Endothelial cell (in vitro differentiated cells): ENCODE results near the gene PRSS50. TPM values are rescaled to one million over a fixed set of nuclear protein-coding genes. Genes with fewer than 3 reads are reported as not detected.

ENCODE experiments used
- DNase-seq: peaks from one replicate; pipeline ENCODE4 v3.0.0; 2021; ENCODE audit warnings: low spot score
- H3K27ac Mint-ChIP-seq: one replicate; pipeline ENCODE4 v1.8.0; 2021; ENCODE audit warnings: mixed read lengths, inconsistent platforms; ENCODE audit not compliant: unreplicated experiment
- H3K27me3 Mint-ChIP-seq: one replicate; pipeline ENCODE4 v1.8.0; 2021; ENCODE audit warnings: mild to moderate bottlenecking, moderate library complexity, mixed read lengths, inconsistent platforms; ENCODE audit not compliant: unreplicated experiment
- H3K36me3 Mint-ChIP-seq: one replicate; pipeline ENCODE4 v1.8.0; 2021; ENCODE audit warnings: mild to moderate bottlenecking, low read depth, mixed read lengths, inconsistent platforms; ENCODE audit not compliant: unreplicated experiment
- H3K4me1 Mint-ChIP-seq: one replicate; pipeline ENCODE4 v1.8.0; 2021; ENCODE audit warnings: mild to moderate bottlenecking, mixed read lengths, inconsistent platforms; ENCODE audit not compliant: unreplicated experiment
- H3K4me3 Mint-ChIP-seq: one replicate; pipeline ENCODE4 v1.8.0; 2021; ENCODE audit warnings: mild to moderate bottlenecking, mixed read lengths, inconsistent platforms; ENCODE audit not compliant: unreplicated experiment
- H3K9me3 Mint-ChIP-seq: one replicate; pipeline ENCODE4 v1.8.0; 2021; ENCODE audit warnings: mixed read lengths, inconsistent platforms; ENCODE audit not compliant: unreplicated experiment
- CTCF ChIP-seq: fragments of 200-600 bp; sonication (generic); IDR thresholded peaks from one replicate; pipeline ENCODE4 v1.5.0; 2021; ENCODE audit warnings: antibody characterized with exemption; ENCODE audit not compliant: unreplicated experiment
- long read RNA-seq: library from polyadenylated mRNA; unstranded; transcript quantifications from one replicate; pipeline ENCODE4 v2.0.0, GENCODE V29; 2020; ENCODE audit not compliant: unreplicated experiment
- total RNA-seq: library from RNA; stranded (reverse); fragmentation: NEBNext Ultra II Directional; extraction: Animal tissue kit (Norgen Biotek cat#: 25700); gene quantifications from one replicate; pipeline ENCODE4 v1.2.1, GENCODE V29; 2021; ENCODE audit not compliant: unreplicated experiment

PRSS50 gene
- 0.38 TPM for total RNA-seq
- long read RNA-seq: 0 reads

DNA sequence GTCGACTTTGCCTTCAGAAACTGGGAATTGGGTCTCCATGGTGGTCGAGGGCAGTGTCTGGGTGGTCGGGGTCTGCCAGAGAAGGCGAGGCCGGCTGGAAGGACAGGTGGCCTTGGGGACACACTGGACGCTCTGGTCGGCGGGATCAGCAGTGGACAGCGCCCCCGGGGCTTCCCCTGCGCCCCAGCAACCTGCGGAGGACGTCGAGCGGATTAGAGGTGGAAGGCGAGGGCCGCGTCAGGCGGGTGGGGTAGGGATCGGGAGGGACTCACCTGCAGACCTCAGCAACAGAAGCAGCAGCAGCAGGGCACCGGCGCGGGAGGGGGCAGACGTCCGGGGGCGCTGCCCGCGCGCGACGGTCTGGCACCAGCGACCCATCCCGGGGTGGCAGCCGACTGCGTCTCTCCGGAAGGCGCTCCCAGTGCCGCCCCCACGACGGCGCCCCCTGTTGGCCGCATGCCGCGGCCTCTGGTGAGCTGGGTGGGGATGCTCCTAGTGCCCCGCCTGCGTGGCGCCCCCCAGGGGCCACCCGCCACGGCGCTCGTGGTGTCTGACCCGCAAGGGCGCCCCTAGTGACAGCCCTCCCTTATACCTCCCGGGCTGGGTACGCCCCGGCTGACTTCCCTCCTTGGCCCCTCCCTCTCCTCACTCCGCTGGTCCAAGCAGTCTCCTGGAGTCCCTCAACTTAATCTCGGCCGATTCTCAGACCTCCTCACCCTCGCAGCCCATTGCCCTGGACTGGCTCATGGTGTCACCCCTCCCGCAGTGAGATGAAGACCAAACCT lies at the start of gene PRSS50:
PRSS50 (minus strand) TSS at position 423 of the 785 bp plus-strand sequence; CDS start at position 378, 45 bp downstream.
- H3K27ac Mint-ChIP-seq: no peak within 1 kb of the TSS
- peaks cover 6% of the 10 kb centered on the region for H3K36me3 Mint-ChIP-seq
- no peaks in the 10 kb centered on the region for H3K9me3 Mint-ChIP-seq
- H3K27me3 Mint-ChIP-seq: peaks cover 11% of the 10 kb centered on the region
- H3K4me3 Mint-ChIP-seq: no peak within 1 kb of the TSS
- no peaks in the 10 kb centered on the region for H3K4me1 Mint-ChIP-seq
- no peak for DNase-seq
- peak; percentile 73 for TF ChIP-seq CTCF

GRCh38 chr3:46764206-46764605 lies 46.5 kb upstream of the PRSS50 start:
- H3K9me3 Mint-ChIP-seq: no peaks in the 10 kb centered on the region
- H3K27me3 Mint-ChIP-seq: no peaks in the 10 kb centered on the region
- no peak overlapping the region for H3K4me3 Mint-ChIP-seq

GRCh38 chr3:46763178-46763577 lies 45.5 kb upstream of the PRSS50 start:
- H3K36me3 Mint-ChIP-seq: peaks cover 3% of the 10 kb centered on the region
- no peak for TF ChIP-seq CTCF
- no peak overlapping the region for H3K4me3 Mint-ChIP-seq
- no peaks in the 10 kb centered on the region for H3K27me3 Mint-ChIP-seq
- DNase-seq: no peak
- H3K9me3 Mint-ChIP-seq: no peaks in the 10 kb centered on the region
- no peaks in the 10 kb centered on the region for H3K4me1 Mint-ChIP-seq
- H3K27ac Mint-ChIP-seq: no peak overlapping the region

More at GRCh38 chr3:46764206-46764605, 46.5 kb upstream of the PRSS50 start:
- Mint-ChIP-seq H3K27ac (no peak overlapping the region), H3K36me3 (peaks cover 3% of the 10 kb centered on the region), H3K4me1 (no peaks in the 10 kb centered on the region)
- TF ChIP-seq CTCF: no peak
- no peak for DNase-seq

DNA sequence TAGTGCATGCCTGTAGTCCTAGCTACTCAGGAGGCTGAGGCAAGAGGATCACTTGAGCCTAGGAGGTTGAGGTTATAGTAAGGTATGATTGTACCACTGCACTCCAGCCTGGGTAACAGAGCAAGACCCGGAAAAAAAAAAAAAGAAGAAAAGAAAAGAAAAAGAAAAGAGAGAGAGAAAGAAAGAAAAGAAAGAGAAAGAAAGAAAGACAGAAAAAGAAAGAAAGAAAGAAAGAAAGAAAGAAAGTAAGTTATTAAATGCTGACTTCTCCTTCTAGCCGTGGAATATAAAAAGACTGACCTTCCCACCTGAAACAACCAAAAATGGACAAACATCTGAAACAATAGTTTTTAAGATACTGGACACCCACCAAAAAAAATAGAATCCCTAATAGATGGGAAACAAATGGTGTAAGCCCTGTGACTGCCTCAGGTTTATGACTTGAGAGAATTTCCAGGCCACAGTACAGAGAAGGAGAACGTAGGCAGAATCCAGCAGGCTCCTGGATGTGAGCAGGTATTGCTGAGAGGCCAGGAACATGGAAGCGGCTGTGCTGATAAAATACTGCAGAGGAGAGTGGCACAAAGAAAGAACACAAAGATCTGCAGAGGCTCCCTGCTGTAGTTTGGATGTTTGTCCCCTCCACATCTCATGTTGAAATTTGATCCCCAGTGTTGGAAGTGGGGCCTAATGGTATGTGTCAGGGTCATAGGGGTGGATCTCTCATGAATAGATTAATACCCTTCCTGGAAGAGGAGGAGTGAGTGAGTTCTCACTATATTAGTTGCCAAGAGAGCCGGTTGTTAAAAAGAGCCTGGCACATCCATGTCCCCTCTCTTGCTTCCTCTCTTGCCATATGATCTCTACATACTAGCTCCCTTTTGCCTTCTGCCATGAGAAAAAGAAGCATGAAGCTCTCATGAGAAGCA lies 41.8 kb upstream of the PRSS50 start:
- no peak overlapping the region for H3K4me3 Mint-ChIP-seq
- no peaks in the 10 kb centered on the region for H3K27me3 Mint-ChIP-seq
- H3K36me3 Mint-ChIP-seq: peaks cover 3% of the 10 kb centered on the region
- H3K4me1 Mint-ChIP-seq: no peaks in the 10 kb centered on the region
- H3K27ac Mint-ChIP-seq: no peak overlapping the region
- H3K9me3 Mint-ChIP-seq: no peaks in the 10 kb centered on the region
- no peak for DNase-seq
- TF ChIP-seq CTCF: no peak
